ENCODE measurements around the gene DCAF5. TPM values are rescaled to one million over a fixed set of nuclear protein-coding genes. Genes with fewer than 3 reads are reported as not detected.

DCAF5 gene
- total RNA-seq, 1 experiment from 2014 or later = 22.0 TPM

DNA sequence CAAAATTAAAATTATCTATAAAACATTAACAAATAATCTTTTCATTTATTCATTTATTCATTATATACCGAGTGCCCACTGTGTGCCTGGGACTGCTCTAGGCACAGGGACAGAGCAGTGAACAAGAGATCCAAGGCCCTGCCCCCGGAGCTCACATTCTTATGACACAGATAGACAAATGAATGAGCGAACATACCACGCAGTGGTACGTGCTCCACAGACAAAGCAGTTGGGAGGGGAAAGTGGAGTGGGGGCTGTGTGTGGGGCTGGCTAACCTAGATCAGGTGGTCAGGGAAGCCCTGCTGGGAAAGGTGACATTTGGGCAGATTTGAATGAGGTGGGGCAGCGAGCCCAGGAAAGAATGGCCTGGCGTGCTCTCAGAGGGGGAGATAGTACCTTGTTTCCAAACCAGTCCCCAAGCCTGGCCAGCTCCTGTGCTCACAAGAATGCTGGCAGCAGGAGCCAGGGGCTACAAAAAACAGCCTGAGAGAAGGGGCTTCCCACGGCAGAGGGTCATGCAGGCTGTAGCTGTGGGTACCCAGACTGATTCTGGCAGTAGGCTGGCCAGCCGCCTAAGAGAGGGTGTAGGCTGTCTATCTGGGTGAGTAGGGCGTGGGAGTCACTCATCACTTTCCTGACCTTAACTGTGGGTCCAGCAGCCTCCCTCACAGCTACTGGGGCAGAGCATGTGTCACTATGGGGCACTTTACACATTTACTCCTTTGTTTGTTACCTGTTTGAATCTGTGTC, 116.0 kb downstream of the DCAF5 start:
- CTCF ChIA-PET = no interaction called here
- intact Hi-C loops (cut with micrococcal nuclease; ENCODE audit: unreplicated experiment) = no loop called here
- TF ChIP-seq, protein P1, sequence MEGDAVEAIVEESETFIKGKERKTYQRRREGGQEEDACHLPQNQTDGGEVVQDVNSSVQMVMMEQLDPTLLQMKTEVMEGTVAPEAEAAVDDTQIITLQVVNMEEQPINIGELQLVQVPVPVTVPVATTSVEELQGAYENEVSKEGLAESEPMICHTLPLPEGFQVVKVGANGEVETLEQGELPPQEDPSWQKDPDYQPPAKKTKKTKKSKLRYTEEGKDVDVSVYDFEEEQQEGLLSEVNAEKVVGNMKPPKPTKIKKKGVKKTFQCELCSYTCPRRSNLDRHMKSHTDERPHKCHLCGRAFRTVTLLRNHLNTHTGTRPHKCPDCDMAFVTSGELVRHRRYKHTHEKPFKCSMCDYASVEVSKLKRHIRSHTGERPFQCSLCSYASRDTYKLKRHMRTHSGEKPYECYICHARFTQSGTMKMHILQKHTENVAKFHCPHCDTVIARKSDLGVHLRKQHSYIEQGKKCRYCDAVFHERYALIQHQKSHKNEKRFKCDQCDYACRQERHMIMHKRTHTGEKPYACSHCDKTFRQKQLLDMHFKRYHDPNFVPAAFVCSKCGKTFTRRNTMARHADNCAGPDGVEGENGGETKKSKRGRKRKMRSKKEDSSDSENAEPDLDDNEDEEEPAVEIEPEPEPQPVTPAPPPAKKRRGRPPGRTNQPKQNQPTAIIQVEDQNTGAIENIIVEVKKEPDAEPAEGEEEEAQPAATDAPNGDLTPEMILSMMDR (conservative IDR thresholded peaks at IDR 0.05; ENCODE audit: low read depth, low read length) = no peak
- no peak for TF ChIP-seq EZH2 (IDR thresholded peaks at IDR 0.05; ENCODE audit: borderline replicate concordance, low read depth, low read length, poor library complexity, severe bottlenecking)
- POLR2A ChIA-PET (ENCODE audit: low non-redundant PET) = no interaction called here
- Histone ChIP-seq H3K27ac (ENCODE audit: low read depth, low read length, poor library complexity, severe bottlenecking) (no peak overlapping the region), H3K4me1 (ENCODE audit: insufficient read depth, low read length, poor library complexity, severe bottlenecking) (no peaks in the 10 kb centered on the region), H3K36me3 (ENCODE audit: insufficient read depth, low read length, poor library complexity, severe bottlenecking) (no peaks in the 10 kb centered on the region), H3K4me3 (ENCODE audit: low read depth, low read length, poor library complexity, severe bottlenecking) (no peak overlapping the region), H3K27me3 (replicated peaks; ENCODE audit: insufficient read depth, low read depth, low read length, poor library complexity) (no peaks in the 10 kb centered on the region), H3K9me3 (ENCODE audit: low read depth, low read length, poor library complexity, severe bottlenecking) (no peaks in the 10 kb centered on the region)
- DNase-seq (ENCODE audit: low spot score) = no peak
- no TSS peak for BruUV-seq (replicated peaks)

DNA sequence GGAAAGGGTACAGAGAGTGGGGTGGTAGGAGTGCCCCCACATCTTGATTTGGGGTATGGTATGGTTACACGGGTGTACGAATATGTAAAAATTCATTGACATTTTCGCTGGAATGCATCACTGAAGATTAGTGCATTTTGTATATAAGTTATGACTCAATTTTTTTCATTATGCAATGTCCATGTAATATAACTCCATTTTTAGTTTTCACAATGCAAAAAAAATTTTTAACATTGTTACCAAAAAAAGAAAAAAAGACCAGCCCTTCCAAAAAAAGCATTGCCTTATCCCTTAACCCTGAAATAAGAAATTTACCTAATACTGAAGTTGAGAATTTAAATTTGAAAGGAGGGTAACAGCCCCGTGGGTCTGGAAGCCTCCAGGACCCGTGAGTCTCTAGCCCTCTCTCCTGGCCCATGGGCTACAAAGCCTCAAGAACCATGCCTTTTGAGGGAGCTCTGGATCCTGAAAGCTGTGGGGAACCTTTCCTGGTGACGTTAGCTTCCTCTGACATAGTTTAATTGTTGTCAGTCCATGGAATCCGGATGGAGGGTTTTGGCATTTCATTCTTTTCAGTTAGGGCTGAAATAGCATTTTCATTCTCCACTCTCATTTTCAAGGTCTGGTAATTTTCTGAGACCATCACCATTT, 118.2 kb downstream of the DCAF5 start:
- no peaks in the 10 kb centered on the region for H3K9me3 ChIP-seq (ENCODE audit: low read depth, low read length, poor library complexity, severe bottlenecking)
- no peak overlapping the region for H3K27ac ChIP-seq (ENCODE audit: low read depth, low read length, poor library complexity, severe bottlenecking)
- H3K27me3 ChIP-seq (replicated peaks; ENCODE audit: insufficient read depth, low read depth, low read length, poor library complexity) = no peaks in the 10 kb centered on the region
- no peak for TF ChIP-seq EZH2 (IDR thresholded peaks at IDR 0.05; ENCODE audit: borderline replicate concordance, low read depth, low read length, poor library complexity, severe bottlenecking)
- TF ChIP-seq, protein P1 (conservative IDR thresholded peaks at IDR 0.05; ENCODE audit: low read depth, low read length) = no peak
- no peak overlapping the region for H3K4me3 ChIP-seq (ENCODE audit: low read depth, low read length, poor library complexity, severe bottlenecking)
- H3K4me1 ChIP-seq (ENCODE audit: insufficient read depth, low read length, poor library complexity, severe bottlenecking) = no peaks in the 10 kb centered on the region
- H3K36me3 ChIP-seq (ENCODE audit: insufficient read depth, low read length, poor library complexity, severe bottlenecking) = no peaks in the 10 kb centered on the region
- POLR2A ChIA-PET (ENCODE audit: low non-redundant PET) = no interaction called here
- no TSS peak for BruUV-seq (replicated peaks)
- CTCF ChIA-PET = interaction anchor here (0.7 kb wide), 1 partner anchor 175 kb away, joined by 3 read pairs; no protein-coding TSS in a partner anchor
- DNase-seq (ENCODE audit: low spot score) = no peak
- intact Hi-C loops (cut with micrococcal nuclease; ENCODE audit: unreplicated experiment) = no loop called here

DNA sequence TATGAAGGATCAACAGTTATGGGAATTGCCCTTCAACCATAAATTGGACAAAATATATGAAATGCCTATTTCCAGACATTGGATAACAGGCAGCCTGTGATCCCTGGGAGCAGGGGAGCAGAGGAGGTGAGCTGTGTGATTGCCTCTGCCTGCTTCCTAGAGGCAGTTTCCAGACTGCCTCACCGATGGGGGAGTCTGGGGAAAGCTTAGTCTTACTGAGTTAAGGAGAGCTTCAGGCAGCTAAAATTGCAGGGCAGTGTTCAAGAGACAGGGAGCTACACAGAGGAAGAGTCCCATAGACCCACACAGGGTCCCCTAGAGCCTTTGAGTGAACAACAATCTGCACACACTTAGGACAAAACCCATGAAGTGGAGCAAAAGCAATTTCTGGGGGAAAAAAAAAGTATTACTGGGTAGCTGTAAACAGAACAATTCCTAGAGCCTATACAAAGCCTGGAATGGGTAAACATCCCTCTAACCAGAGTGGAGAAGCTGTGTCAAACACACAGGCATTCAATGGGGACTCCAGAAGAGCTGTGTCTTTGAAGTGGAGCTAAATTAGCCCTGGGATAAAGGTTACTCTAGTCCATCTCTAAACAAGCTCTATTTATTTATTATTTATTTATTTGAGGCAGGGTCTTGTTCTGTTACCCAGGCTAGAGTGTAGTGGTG, 125.5 kb downstream of the DCAF5 start:
- H3K27ac ChIP-seq (ENCODE audit: low read depth, low read length, poor library complexity, severe bottlenecking) = no peak overlapping the region
- intact Hi-C loops (cut with micrococcal nuclease; ENCODE audit: unreplicated experiment) = no loop called here
- CTCF ChIA-PET = interaction anchor here (0.7 kb wide), 1 partner anchor 102 kb away, joined by 3 read pairs; no protein-coding TSS in a partner anchor
- no peak overlapping the region for H3K4me3 ChIP-seq (ENCODE audit: low read depth, low read length, poor library complexity, severe bottlenecking)
- POLR2A ChIA-PET (ENCODE audit: low non-redundant PET) = no interaction called here
- no TSS peak for BruUV-seq (replicated peaks)
- no peaks in the 10 kb centered on the region for H3K9me3 ChIP-seq (ENCODE audit: low read depth, low read length, poor library complexity, severe bottlenecking)
- TF ChIP-seq EZH2 (IDR thresholded peaks at IDR 0.05; ENCODE audit: borderline replicate concordance, low read depth, low read length, poor library complexity, severe bottlenecking) = no peak
- TF ChIP-seq, protein P1 (conservative IDR thresholded peaks at IDR 0.05; ENCODE audit: low read depth, low read length) = no peak
- no peaks in the 10 kb centered on the region for H3K36me3 ChIP-seq (ENCODE audit: insufficient read depth, low read length, poor library complexity, severe bottlenecking)
- no peak for DNase-seq (ENCODE audit: low spot score)
- H3K4me1 ChIP-seq (ENCODE audit: insufficient read depth, low read length, poor library complexity, severe bottlenecking) = no peaks in the 10 kb centered on the region
- no peaks in the 10 kb centered on the region for H3K27me3 ChIP-seq (replicated peaks; ENCODE audit: insufficient read depth, low read depth, low read length, poor library complexity)

All from A673 (cell line).